Astrocyte (in vitro differentiated cells and primary cell): ENCODE data around the gene KIAA1614. TPM values are rescaled to one million over a fixed set of nuclear protein-coding genes. Genes with fewer than 3 reads are reported as not detected.

Experiments used
- DNase-seq: peaks from one replicate; pipeline ENCODE4 v3.0.0-alpha.2; 2010; ENCODE audit warnings: low read depth
- FAIRE-seq: peaks from 2 replicates; lab custom pipeline; 2011; peaks lifted over from hg19 to GRCh38; lab: Jason Lieb, UNC
- H2AFZ ChIP-seq: 2 replicates; pipeline ENCODE4 v1.6.0; 2012; ENCODE audit warnings: low read depth, low read length, inconsistent platforms
- H3K27ac ChIP-seq: 2 replicates; pipeline ENCODE4 v1.5.1; 2011; ENCODE audit warnings: low read depth, low read length, inconsistent platforms
- H3K27me3 ChIP-seq: 2 replicates; pipeline ENCODE4 v1.6.0; 2011; ENCODE audit warnings: low read length, inconsistent platforms; ENCODE audit not compliant: insufficient read depth
- H3K36me3 ChIP-seq: 2 replicates; pipeline ENCODE4 v1.5.1; 2011; ENCODE audit warnings: low read length, inconsistent platforms; ENCODE audit not compliant: insufficient read depth
- H3K4me1 ChIP-seq: 2 replicates; pipeline ENCODE4 v1.5.1; 2011; ENCODE audit warnings: low read length, inconsistent platforms; ENCODE audit not compliant: insufficient read depth
- H3K4me2 ChIP-seq: 2 replicates; pipeline ENCODE4 v1.6.0; 2012; ENCODE audit warnings: low read length, inconsistent platforms
- H3K4me3 ChIP-seq: 2 replicates; pipeline ENCODE4 v1.5.1; 2011; ENCODE audit warnings: low read depth, mild to moderate bottlenecking, low read length, inconsistent platforms; ENCODE audit not compliant: insufficient read depth
- H3K79me2 ChIP-seq: 2 replicates; pipeline ENCODE4 v1.6.0; 2012; ENCODE audit warnings: mild to moderate bottlenecking, low read length, inconsistent platforms; ENCODE audit not compliant: insufficient read depth
- H3K9ac ChIP-seq: 2 replicates; pipeline ENCODE4 v1.6.0; 2012; ENCODE audit warnings: mild to moderate bottlenecking, low read length, inconsistent platforms
- H3K9me3 ChIP-seq: 2 replicates; pipeline ENCODE4 v1.5.1; 2012; ENCODE audit warnings: low read depth, mild to moderate bottlenecking, low read length, inconsistent platforms; ENCODE audit not compliant: insufficient read depth
- H4K20me1 ChIP-seq: 2 replicates; pipeline ENCODE4 v1.6.0; 2012; ENCODE audit warnings: low read length, inconsistent platforms; ENCODE audit not compliant: insufficient read depth
- H3K27ac Mint-ChIP-seq: one replicate; pipeline ENCODE4 v1.8.0; 2021; ENCODE audit warnings: mild to moderate bottlenecking, mixed read lengths; ENCODE audit not compliant: unreplicated experiment
- H3K27me3 Mint-ChIP-seq: one replicate; pipeline ENCODE4 v1.8.0; 2021; ENCODE audit warnings: low read depth, mixed read lengths; ENCODE audit not compliant: unreplicated experiment
- H3K36me3 Mint-ChIP-seq: one replicate; pipeline ENCODE4 v1.8.0; 2021; ENCODE audit warnings: low read depth, mixed read lengths; ENCODE audit not compliant: unreplicated experiment
- H3K4me1 Mint-ChIP-seq: one replicate; pipeline ENCODE4 v1.8.0; 2021; ENCODE audit warnings: low read depth, mixed read lengths; ENCODE audit not compliant: unreplicated experiment
- H3K4me3 Mint-ChIP-seq: one replicate; pipeline ENCODE4 v1.8.0; 2021; ENCODE audit warnings: mild to moderate bottlenecking, moderate library complexity, mixed read lengths; ENCODE audit not compliant: unreplicated experiment
- H3K9me3 Mint-ChIP-seq: one replicate; pipeline ENCODE4 v1.8.0; 2021; ENCODE audit warnings: mild to moderate bottlenecking, mixed read lengths; ENCODE audit not compliant: unreplicated experiment
- CTCF ChIP-seq: IDR thresholded peaks from 2 replicates; pipeline ENCODE4 v1.5.1; 2011; ENCODE audit warnings: low read depth, mild to moderate bottlenecking, inconsistent platforms, low read length, moderate library complexity; ENCODE audit not compliant: insufficient read depth
- EZH2 ChIP-seq: IDR thresholded peaks from 2 replicates; pipeline ENCODE4 v1.6.1; 2012; ENCODE audit warnings: mild to moderate bottlenecking, low read length, inconsistent platforms; ENCODE audit not compliant: insufficient read depth
- total RNA-seq: library from RNA; stranded (reverse); gene quantifications from 2 replicates; pipeline ENCODE4 v1.2.1, GENCODE V29; 2021

The KIAA1614 gene
- total RNA-seq, 1 donor from 2014 or later, result 0.84 TPM

GRCh38 chr1:180927348-180927747, 14.7 kb downstream of the KIAA1614 start:
- H3K27ac Mint-ChIP-seq, result no peak overlapping the region
- peaks cover 3% of the 10 kb centered on the region for H3K36me3 Mint-ChIP-seq
- H3K36me3 ChIP-seq, result no peaks in the 10 kb centered on the region
- peaks cover 5% of the 10 kb centered on the region for H4K20me1 ChIP-seq
- no peaks in the 10 kb centered on the region for H3K9me3 Mint-ChIP-seq
- H3K9me3 ChIP-seq, result no peaks in the 10 kb centered on the region
- peaks cover 35% of the 10 kb centered on the region for H3K4me1 Mint-ChIP-seq
- H3K27me3 ChIP-seq, result no peaks in the 10 kb centered on the region
- FAIRE-seq (no peak), DNase-seq (no peak)
- H3K79me2 ChIP-seq, result no peaks in the 10 kb centered on the region
- H2AFZ ChIP-seq, result no peak overlapping the region
- H3K4me2 ChIP-seq, result no peak overlapping the region
- H3K4me1 ChIP-seq, result peaks cover 5% of the 10 kb centered on the region
- TF ChIP-seq EZH2 (no peak), CTCF (no peak)
- no peak overlapping the region for H3K4me3 ChIP-seq
- H3K9ac ChIP-seq, result no peak overlapping the region
- H3K27me3 Mint-ChIP-seq, result peaks cover 19% of the 10 kb centered on the region
- H3K27ac ChIP-seq, result no peak overlapping the region
- no peak overlapping the region for H3K4me3 Mint-ChIP-seq

DNA sequence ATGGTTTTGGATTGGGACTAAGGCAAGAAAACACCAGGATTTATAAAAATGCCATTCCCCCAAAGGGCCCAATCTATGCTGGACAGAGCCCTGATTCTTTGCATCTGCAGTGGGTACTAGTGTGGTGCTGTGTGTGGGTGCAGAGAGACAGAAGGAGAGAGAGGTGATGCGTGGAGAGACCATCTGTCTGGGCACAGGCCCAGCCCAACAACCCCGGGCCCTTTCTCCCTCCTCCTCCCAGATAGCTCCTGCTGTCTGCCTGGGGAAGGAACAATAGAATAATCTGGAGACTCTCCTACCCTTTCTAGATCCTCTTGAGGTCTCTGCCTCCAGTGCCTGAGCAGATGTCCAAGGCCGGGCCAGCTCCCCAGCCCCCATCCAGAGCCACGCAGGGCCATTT, 15.1 kb downstream of the KIAA1614 start:
- Mint-ChIP-seq H3K4me3 (no peak overlapping the region), H3K9me3 (no peaks in the 10 kb centered on the region), H3K4me1 (peaks cover 30% of the 10 kb centered on the region), H3K36me3 (peaks cover 3% of the 10 kb centered on the region), H3K27ac (no peak overlapping the region), H3K27me3 (peaks cover 21% of the 10 kb centered on the region)
- Histone ChIP-seq H3K4me2 (no peak overlapping the region), H3K79me2 (no peaks in the 10 kb centered on the region), H3K9me3 (no peaks in the 10 kb centered on the region), H2AFZ (no peak overlapping the region), H3K4me3 (no peak overlapping the region), H3K27ac (no peak overlapping the region), H3K27me3 (no peaks in the 10 kb centered on the region), H3K9ac (no peak overlapping the region), H4K20me1 (peaks cover 5% of the 10 kb centered on the region), H3K36me3 (no peaks in the 10 kb centered on the region), H3K4me1 (peaks cover 5% of the 10 kb centered on the region)
- DNase-seq, result no peak
- no peak for FAIRE-seq
- TF ChIP-seq CTCF (no peak), EZH2 (no peak)

- H3K27me3 ChIP-seq, result no peaks in the 10 kb centered on the region
- Mint-ChIP-seq H3K9me3 (no peaks in the 10 kb centered on the region), H3K36me3 (peaks cover 3% of the 10 kb centered on the region), H3K4me3 (no peak overlapping the region), H3K4me1 (peaks cover 22% of the 10 kb centered on the region), H3K27ac (no peak overlapping the region), H3K27me3 (peaks cover 21% of the 10 kb centered on the region)
- H2AFZ ChIP-seq, result no peak overlapping the region
- H3K79me2 ChIP-seq, result no peaks in the 10 kb centered on the region
- no peaks in the 10 kb centered on the region for H3K36me3 ChIP-seq
- H4K20me1 ChIP-seq, result peaks cover 5% of the 10 kb centered on the region
- no peak overlapping the region for H3K4me2 ChIP-seq
- no peak overlapping the region for H3K27ac ChIP-seq
- peaks cover 5% of the 10 kb centered on the region for H3K4me1 ChIP-seq
- FAIRE-seq, result no peak
- H3K4me3 ChIP-seq, result no peak overlapping the region
- TF ChIP-seq CTCF (no peak), EZH2 (no peak)
- H3K9ac ChIP-seq, result no peak overlapping the region
- DNase-seq, result no peak
- no peaks in the 10 kb centered on the region for H3K9me3 ChIP-seq
These were observed 15.9 kb downstream of the KIAA1614 start for GRCh38 chr1:180928331-180929230.
